HEK293 (cell line): Measurements from ENCODE around the gene TMOD4.

Source experiments
- ZNF248 ChIP-seq: fragments of 450-650 bp; formaldehyde crosslinking; IDR thresholded peaks from 2 replicates; pipeline ENCODE4 v1.5.1; 2017; ENCODE audit warnings: missing biosample characterization, missing genetic modification characterization
- ZNF366 ChIP-seq: fragments of 450-650 bp; formaldehyde crosslinking; conservative IDR thresholded peaks from 2 replicates; pipeline ENCODE4 v1.5.1; 2016; ENCODE audit warnings: missing biosample characterization, missing genetic modification characterization
- ZNF596 ChIP-seq: fragments of 450-650 bp; IDR thresholded peaks from 2 replicates; pipeline ENCODE4 v1.5.0; 2018; ENCODE audit warnings: missing biosample characterization, mild to moderate bottlenecking, missing genetic modification characterization, moderate library complexity
- ZNF621 ChIP-seq: fragments of 450-650 bp; formaldehyde crosslinking; IDR thresholded peaks from 2 replicates; pipeline ENCODE4 v1.5.1; 2017; ENCODE audit warnings: missing biosample characterization, missing genetic modification characterization
- TF ChIP-seq, protein P1 (sequence below): fragments of 450-650 bp; formaldehyde crosslinking; IDR thresholded peaks from 2 replicates; pipeline ENCODE4 v1.5.1; 2016; ENCODE audit warnings: missing biosample characterization, missing genetic modification characterization
- TF ChIP-seq, protein P2 (sequence below): fragments of 450-650 bp; formaldehyde crosslinking; IDR thresholded peaks from 2 replicates; pipeline ENCODE4 v1.5.1; 2016; ENCODE audit warnings: missing biosample characterization, missing genetic modification characterization

DNA sequence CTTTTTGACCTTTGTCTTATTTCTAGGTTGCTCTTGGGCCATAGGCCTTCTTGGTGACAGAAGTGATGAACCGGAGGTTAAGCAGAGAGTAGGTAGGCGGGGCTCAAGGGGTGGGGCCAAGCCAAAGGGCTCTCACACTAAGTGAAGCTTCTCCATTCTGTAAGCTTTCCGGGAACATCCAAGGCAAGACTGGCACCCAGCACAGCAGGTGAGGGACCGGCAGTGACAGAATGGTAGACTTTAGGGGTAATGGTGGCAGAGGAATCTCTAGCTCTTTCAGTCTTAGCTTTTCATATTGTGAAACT is 19.3 kb downstream of the TMOD4 start, which contains the start of gene TNFAIP8L2:
- TF ChIP-seq, protein P1, sequence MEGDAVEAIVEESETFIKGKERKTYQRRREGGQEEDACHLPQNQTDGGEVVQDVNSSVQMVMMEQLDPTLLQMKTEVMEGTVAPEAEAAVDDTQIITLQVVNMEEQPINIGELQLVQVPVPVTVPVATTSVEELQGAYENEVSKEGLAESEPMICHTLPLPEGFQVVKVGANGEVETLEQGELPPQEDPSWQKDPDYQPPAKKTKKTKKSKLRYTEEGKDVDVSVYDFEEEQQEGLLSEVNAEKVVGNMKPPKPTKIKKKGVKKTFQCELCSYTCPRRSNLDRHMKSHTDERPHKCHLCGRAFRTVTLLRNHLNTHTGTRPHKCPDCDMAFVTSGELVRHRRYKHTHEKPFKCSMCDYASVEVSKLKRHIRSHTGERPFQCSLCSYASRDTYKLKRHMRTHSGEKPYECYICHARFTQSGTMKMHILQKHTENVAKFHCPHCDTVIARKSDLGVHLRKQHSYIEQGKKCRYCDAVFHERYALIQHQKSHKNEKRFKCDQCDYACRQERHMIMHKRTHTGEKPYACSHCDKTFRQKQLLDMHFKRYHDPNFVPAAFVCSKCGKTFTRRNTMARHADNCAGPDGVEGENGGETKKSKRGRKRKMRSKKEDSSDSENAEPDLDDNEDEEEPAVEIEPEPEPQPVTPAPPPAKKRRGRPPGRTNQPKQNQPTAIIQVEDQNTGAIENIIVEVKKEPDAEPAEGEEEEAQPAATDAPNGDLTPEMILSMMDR = no peak
- TF ChIP-seq ZNF621 = no peak
- TF ChIP-seq ZNF596 (tag by site-specific recombination) = no peak
- no peak for TF ChIP-seq ZNF366
- TF ChIP-seq, protein P2, sequence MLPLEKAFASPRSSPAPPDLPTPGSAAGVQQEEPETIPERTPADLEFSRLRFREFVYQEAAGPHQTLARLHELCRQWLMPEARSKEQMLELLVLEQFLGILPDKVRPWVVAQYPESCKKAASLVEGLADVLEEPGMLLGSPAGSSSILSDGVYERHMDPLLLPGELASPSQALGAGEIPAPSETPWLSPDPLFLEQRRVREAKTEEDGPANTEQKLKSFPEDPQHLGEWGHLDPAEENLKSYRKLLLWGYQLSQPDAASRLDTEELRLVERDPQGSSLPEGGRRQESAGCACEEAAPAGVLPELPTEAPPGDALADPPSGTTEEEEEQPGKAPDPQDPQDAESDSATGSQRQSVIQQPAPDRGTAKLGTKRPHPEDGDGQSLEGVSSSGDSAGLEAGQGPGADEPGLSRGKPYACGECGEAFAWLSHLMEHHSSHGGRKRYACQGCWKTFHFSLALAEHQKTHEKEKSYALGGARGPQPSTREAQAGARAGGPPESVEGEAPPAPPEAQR (tag by site-specific recombination) = no peak
- TF ChIP-seq ZNF248 = no peak
